ENCODE data around the gene ITGA2B.
"Not testable (repeated sequence)": the region's sequence is repeated elsewhere in the genome, so short reads cannot be mapped to it uniquely, and the experiment has no call there.

The ITGA2B gene

GRCh38 chr17:44354582-44355561 lies 34.6 kb downstream of the ITGA2B start:
- DNase-seq, result peak in 1 of 10 donors; percentile 38
- intact Hi-C loops (cut with DNase I), result no loop called here

DNA sequence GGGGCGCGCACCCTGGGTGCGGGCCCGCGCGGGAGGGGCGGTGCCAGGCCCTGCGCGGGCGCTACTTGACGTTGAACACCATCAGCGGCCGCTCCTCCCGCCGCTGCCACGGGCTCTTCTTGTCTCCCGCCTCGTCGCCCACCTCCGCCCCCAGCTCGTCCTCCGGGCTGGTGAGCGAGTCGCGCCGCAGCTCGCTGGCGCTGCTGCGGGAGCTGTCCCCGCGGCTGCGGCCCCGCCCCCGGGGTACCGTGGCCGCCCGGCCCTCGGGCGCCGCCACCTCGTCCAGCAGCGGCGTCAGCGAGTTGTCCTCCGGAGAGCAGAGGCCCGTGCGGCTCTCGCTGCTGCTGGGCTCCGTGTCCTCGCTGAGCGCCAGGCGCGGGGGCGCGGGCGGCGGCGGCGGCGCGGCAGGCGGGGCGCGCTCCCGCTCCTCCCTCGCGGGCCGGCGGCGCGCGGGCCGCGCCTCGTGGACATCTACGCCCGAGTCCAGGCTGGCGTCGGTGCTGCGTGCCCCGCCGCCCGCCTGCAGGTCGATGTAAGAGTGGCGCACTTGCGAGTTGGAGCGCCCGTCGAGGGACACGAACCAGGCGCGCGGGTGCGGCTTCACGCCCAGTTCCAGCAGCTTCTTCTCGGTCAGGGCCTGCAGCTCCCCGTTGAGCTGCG lies 35.6 kb downstream of the ITGA2B start:
- DNase-seq, result peak in 3 of 10 donors; percentile 26 to 89 (median 80)
- intact Hi-C loops (cut with DNase I), result no loop called here

GRCh38 chr17:44352828-44353671 lies 36.4 kb downstream of the ITGA2B start:
- DNase-seq, result peak in 2 of 10 donors; percentile 48 to 59
- intact Hi-C loops (cut with DNase I), result no loop called here

GRCh38 chr17:44351961-44352827 lies 37.3 kb downstream of the ITGA2B start:
- intact Hi-C loops (cut with DNase I), result no loop called here
- DNase-seq, result peak in 2 of 10 donors; percentile 73 to 86

GRCh38 chr17:44351464-44351863 lies 38.0 kb downstream of the ITGA2B start:
- intact Hi-C loops (cut with DNase I), result no loop called here
- DNase-seq, result peak in 2 of 10 donors; percentile 52 to 64

DNA sequence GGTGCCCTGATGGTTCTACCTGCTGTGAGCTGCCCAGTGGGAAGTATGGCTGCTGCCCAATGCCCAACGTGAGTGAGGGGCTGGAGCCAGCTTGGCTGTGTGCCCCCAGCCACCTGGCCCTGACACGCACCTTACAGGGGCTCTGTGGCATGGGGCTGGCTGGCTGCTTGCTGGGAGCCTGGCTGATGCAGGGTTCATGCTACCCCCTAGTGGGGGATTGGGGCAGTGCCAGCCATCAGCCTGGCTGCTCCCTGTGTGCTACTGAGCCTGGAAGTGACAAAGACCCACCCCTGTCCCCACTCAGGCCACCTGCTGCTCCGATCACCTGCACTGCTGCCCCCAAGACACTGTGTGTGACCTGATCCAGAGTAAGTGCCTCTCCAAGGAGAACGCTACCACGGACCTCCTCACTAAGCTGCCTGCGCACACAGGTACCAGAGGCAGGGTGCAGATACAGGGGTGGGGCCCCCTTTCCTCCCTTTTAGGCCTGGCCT lies 38.7 kb downstream of the ITGA2B start:
- peak; percentile 61 to 96 (median 80) for DNase-seq
- intact Hi-C loops (cut with DNase I), result no loop called here

- DNase-seq, result peak in 1 of 10 donors; percentile 64
- intact Hi-C loops (cut with DNase I), result no loop called here
These were observed 39.8 kb downstream of the ITGA2B start for GRCh38 chr17:44349553-44350070.

DNA sequence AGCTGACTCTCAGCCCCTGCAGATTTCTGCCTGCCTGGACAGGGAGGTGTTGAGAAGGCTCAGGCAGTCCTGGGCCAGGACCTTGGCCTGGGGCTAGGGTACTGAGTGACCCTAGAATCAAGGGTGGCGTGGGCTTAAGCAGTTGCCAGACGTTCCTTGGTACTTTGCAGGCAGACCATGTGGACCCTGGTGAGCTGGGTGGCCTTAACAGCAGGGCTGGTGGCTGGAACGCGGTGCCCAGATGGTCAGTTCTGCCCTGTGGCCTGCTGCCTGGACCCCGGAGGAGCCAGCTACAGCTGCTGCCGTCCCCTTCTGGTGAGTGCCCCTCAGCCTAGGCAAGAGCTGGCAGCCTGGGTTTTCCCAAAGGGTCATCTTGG lies 40.5 kb downstream of the ITGA2B start:
- intact Hi-C loops (cut with DNase I), result no loop called here
- DNase-seq, result peak in 1 of 10 donors; percentile 70

DNA sequence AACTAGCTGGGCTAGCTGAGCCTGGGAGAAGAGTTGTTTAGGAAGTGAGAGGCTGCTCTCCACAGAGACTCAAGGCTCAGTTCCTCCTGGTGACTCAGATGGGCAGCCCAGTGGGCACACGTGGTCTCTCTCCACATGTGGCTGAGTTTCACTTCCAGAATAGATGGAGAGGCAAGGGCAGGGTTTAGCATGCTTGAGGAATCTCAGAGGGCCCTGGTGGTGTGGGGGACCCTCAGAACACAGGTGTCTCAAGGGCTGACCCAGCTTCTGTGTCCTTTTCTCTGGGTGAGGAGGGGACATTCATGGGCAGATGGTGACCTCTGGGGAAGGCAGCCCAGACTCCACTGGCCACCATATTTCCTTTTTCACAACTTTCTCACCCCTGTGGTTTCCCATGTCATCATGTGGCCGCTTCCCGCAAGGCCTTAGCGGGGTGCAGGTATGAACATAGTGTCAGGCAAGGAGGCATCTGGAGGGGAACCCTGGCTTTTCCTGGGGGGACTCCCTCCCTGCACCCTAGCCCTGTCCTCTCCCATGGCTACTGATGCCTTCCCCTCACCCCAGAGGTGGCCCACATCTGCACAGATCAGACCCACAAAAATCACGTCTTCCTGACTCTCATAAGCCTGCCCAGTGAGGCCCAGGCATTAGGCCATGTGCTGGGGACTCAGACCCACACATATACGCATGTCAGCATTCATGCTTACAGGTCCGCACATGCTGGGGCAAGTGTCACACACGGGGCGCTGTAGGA lies 41.0 kb downstream of the ITGA2B start:
- intact Hi-C loops (cut with DNase I), result no loop called here

DNA sequence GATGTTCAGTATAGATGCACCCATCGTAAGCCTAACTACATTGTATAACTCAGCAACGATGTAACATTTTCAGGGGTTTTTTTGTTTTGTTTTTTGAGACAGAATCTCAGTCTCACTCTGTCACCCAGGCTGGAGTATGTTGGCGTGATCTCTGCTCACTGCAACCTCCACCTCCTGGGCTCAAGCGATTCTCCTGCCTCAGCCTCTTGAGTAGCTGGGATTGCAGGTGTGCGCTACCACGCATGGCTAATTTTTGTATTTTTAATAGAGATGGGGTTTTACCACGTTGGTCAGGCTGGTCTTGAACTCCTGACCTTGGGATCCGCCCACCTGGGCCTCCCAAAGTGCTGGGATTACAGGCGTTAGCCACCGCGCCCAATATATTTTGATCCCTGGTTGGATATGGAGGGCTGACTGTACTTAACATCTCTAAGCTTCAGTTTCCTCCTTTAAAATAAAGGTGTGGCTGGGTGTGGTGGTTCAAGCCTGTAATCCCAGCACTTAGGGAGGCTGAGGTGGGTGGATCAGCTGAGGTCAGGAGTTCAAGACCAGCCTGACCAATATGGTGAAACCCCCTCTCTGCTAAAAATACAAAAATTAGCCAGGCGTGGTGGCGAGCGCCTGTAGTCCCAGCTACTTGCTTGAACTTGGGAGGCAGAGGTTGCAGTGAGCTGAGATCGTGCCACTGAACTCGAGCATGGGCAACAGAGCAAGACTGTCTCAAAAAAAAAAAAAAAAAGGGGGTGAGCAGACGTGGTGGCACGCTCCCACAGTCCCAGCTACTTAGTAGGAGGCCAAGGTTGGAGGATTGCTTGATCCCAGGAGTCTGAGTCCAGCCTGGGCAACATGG lies 42.0 kb downstream of the ITGA2B start:
- DNase-seq, result peak in 1 of 10 donors; percentile 3
- intact Hi-C loops (cut with DNase I), result not testable (repeated sequence)

More for the DNA sequence above, 41.0 kb downstream of the ITGA2B start:
- peak in 3 of 10 donors; percentile 36 to 85 (median 74) for DNase-seq

GRCh38 chr17:44346064-44346844 lies 43.2 kb downstream of the ITGA2B start:
- intact Hi-C loops (cut with DNase I), result no loop called here
- no peak for DNase-seq

GRCh38 chr17:44345454-44346026 lies 43.9 kb downstream of the ITGA2B start:
- intact Hi-C loops (cut with DNase I), result loop anchor here (1.0 kb wide), 1 partner anchor 158 kb away; the partner anchor contains the start of gene GPATCH8
- DNase-seq, result peak in 9 of 10 donors; percentile 52 to 95 (median 74)

DNA sequence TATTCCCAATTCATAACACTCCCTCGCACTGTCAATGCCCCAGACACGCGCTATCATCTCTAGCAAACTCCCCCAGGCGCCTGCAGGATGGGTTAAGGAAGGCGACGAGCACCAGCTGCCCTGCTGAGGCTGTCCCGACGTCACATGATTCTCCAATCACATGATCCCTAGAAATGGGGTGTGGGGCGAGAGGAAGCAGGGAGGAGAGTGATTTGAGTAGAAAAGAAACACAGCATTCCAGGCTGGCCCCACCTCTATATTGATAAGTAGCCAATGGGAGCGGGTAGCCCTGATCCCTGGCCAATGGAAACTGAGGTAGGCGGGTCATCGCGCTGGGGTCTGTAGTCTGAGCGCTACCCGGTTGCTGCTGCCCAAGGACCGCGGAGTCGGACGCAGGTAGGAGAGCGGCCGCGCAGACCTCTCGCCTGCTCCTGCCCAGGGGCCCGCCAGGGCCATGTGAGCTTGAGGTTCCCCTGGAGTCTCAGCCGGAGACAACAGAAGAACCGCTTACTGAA lies 44.5 kb downstream of the ITGA2B start, which contains the start of gene GRN:
TSS of gene GRN (plus strand) at position 364 of the 515 bp plus-strand sequence. CDS start 3,863 bp downstream, outside the sequence.
- peak; percentile 91 to 99 (median 98) for DNase-seq
- intact Hi-C loops (cut with DNase I), result loop anchor here (1.0 kb wide), 1 partner anchor 158 kb away; the partner anchor contains the start of gene GPATCH8

- intact Hi-C loops (cut with DNase I), result no loop called here
- DNase-seq, result peak in 1 of 10 donors; percentile 56
These were observed 45.8 kb downstream of the ITGA2B start for GRCh38 chr17:44343510-44344209.

GRCh38 chr17:44340553-44340952 lies 48.9 kb downstream of the ITGA2B start:
- DNase-seq; intact Hi-C loops (cut with DNase I): not testable (repeated sequence)

All from posterior cingulate gyrus (tissue), 11 donors.